Astrocyte of the spinal cord (primary cell): ENCODE data around the gene CTNNBIP1.

Experiments
- DNase-seq: peaks from one replicate; pipeline ENCODE4 v3.0.0; 2011; ENCODE audit warnings: low read depth, low spot score
- H3K4me3 ChIP-seq: 2 replicates; pipeline ENCODE4 v1.5.1; 2011; ENCODE audit warnings: low read depth, mild to moderate bottlenecking, low read length, moderate library complexity
- CTCF ChIP-seq: IDR thresholded peaks from 2 replicates; pipeline ENCODE4 v1.5.1; 2012; ENCODE audit warnings: low read depth, mild to moderate bottlenecking, low read length, inconsistent platforms
- in situ Hi-C: cut with HindIII; loops from 2 replicates; pipeline ENCODE4 v1.10.0; 2017; ENCODE audit warnings: low sequenced_read_pairs

CTNNBIP1 gene

DNA sequence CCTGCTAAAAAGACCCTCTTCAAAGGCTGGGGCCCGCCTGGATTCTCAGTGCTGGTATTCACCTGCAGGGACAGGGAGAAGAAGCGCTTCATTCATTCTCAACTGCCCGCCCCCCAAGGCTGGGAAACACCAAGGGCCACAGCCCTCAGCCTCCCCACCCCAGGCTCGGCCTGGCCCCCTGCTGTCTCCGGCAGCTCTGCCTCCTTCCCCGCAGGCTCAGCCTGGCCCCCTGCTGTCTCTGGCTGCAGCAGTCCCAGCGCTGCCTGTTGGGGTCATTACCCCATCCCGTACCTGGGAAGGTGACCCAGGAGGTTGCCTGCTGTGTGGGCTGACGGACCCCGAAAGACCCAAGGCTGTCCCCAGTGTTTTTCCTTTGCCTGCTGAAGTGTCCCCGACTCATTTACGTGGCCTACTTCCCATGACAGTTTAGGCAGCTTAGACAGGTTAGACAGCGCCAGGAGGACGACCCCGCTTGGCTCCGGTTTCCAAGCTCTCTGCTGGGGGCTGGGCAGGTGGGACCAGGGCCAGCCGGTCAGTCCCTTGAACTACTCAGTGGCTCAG lies 63.4 kb downstream of the CTNNBIP1 start:
- no peak overlapping the region for H3K4me3 ChIP-seq
- in situ Hi-C loops: no loop called here
- TF ChIP-seq CTCF: no peak
- no peak for DNase-seq

DNA sequence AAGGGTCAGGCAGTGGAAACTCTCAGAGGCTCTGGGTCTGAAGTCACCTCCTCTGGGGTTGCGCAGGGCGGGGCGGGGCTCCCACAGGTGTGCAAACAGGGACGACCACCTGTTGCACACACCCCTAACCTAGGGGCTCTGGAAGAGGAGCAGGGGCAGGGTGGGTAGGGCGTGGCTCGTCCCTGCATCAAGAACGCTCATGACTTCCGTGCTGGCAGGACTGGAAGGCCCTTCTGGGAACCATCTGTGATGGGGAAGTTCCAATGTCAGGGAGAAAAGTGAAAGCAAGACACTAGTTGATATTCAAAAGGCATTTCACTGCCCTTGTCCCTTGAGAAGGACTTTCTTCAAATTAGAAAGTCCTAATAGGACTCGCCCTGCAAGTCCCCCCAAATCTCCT lies 64.2 kb downstream of the CTNNBIP1 start:
- no peak for TF ChIP-seq CTCF
- in situ Hi-C loops: no loop called here
- H3K4me3 ChIP-seq: no peak overlapping the region
- DNase-seq: no peak

GRCh38 chr1:9844756-9845155 lies 65.3 kb downstream of the CTNNBIP1 start:
- no peak for TF ChIP-seq CTCF

DNA sequence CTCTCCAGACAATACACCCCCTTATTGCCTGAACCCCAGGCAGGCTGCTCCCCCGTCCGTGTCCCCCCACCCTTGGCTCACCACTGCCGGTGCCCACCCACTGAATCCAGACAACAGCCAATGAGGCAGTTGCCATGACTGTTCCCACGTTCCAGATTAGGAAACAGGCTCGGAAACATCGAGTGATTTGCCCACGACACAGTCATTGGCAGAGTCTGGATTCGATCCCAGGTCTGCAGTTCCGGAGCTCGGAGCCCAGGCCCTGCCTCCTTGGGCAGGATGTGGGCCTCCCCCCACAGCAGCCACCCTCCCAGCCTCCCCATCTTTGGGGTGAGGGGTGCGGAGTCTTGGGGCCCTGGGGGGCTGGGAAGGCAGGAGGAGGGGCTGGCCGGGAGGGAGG lies 66.0 kb downstream of the CTNNBIP1 start:
- DNase-seq: no peak
- in situ Hi-C loops: no loop called here
- no peak overlapping the region for H3K4me3 ChIP-seq
- no peak for TF ChIP-seq CTCF

More at GRCh38 chr1:9844756-9845155, 65.3 kb downstream of the CTNNBIP1 start:
- H3K4me3 ChIP-seq: no peak overlapping the region
- no peak for DNase-seq
- in situ Hi-C loops: no loop called here

DNA sequence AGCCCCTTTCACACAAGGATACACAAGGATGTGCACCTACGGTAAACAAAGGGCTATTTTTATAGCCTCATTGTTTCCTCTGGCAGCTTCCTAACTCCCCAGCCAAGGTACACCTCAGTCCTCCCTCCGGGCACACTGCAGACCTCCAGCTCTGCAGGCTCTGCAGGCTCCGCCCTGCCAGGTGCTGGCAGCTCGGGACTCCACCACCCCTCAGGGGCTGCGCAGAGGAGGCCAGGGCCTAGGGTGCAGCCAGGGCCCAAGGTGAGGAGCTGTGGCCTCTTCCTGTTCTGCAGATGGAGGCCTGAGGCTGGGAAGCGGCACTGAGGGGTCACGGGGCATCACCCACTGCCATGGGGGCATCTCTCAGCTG lies 66.5 kb downstream of the CTNNBIP1 start:
- no peak for DNase-seq
- TF ChIP-seq CTCF: no peak
- H3K4me3 ChIP-seq: no peak overlapping the region
- in situ Hi-C loops: no loop called here

GRCh38 chr1:9842781-9843575 lies 67.1 kb downstream of the CTNNBIP1 start:
- in situ Hi-C loops: no loop called here
- H3K4me3 ChIP-seq: no peak overlapping the region
- peak; percentile 3 for TF ChIP-seq CTCF
- peak; percentile 13 for DNase-seq
